ENCODE measurements around the gene EFCAB9. TPM values are rescaled to one million over a fixed set of nuclear protein-coding genes. Genes with fewer than 3 reads are reported as not detected.

Gene EFCAB9
- total and polyA plus RNA-seq, 8 donors: not detected

DNA sequence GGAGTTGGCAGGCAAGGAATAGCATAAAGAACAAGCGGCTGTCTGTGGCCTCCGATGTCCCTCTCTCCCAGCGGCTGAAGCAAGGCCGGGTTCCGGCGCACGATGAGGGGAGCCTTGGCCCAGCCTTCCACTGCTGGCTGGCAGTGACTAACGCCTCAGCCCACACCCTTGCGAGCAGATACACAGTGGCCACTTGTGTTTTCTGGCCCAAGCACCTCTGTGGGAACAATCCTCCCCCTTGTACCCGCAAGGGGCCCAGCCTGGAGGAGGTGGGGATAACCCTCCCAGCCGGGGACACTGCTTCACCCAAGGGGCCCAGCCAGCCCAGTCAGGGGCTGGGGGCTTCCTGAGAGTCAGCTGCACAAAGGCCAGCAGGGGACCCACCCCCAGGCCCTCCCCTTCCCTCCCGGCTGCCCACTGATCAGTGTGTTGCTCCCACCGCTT, 29.2 kb upstream of the EFCAB9 start:
- Histone ChIP-seq H3K4me3 (no peak overlapping the region), H3K27ac (no peak overlapping the region), H3K27me3 (no peaks in the 10 kb centered on the region), H3K36me3 (no peaks in the 10 kb centered on the region), H3K9me3 (no peaks in the 10 kb centered on the region), H3K4me1 (peaks cover 0 to 9% (median 0%) of the 10 kb centered on the region in 3 donors)
- 83 to 90% methylated on average over 13 of the region's 13 CpGs for WGBS, 2 donors
- no peak for DNase-seq
- no peak for FAIRE-seq
- TF ChIP-seq, protein P1, sequence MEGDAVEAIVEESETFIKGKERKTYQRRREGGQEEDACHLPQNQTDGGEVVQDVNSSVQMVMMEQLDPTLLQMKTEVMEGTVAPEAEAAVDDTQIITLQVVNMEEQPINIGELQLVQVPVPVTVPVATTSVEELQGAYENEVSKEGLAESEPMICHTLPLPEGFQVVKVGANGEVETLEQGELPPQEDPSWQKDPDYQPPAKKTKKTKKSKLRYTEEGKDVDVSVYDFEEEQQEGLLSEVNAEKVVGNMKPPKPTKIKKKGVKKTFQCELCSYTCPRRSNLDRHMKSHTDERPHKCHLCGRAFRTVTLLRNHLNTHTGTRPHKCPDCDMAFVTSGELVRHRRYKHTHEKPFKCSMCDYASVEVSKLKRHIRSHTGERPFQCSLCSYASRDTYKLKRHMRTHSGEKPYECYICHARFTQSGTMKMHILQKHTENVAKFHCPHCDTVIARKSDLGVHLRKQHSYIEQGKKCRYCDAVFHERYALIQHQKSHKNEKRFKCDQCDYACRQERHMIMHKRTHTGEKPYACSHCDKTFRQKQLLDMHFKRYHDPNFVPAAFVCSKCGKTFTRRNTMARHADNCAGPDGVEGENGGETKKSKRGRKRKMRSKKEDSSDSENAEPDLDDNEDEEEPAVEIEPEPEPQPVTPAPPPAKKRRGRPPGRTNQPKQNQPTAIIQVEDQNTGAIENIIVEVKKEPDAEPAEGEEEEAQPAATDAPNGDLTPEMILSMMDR (IDR thresholded peaks at IDR 0.05): no peak
- intact Hi-C loops (cut with DNase I): no loop called here
- peak in 2 of 4 donors; percentile 18 to 39 for ATAC-seq

DNA sequence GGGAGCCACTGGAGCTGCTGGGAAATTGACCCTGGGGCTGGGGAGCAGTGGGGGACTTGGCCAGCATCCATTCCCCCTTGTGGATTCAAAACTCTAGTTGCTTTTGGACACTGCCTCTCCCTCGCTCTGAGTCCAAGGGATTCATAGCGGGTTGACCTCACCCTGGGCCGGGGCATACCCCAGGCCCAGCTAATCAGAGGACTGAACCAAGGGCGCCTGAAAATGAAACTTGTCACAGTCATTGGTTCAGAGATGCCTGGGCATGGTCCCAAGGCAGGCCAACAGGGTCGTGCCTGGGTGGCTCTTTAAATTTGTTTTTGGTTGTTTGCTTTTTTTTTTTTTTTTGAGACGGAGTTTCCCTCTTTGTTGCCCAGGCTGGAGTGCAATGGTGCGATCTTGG, 28.5 kb upstream of the EFCAB9 start:
- intact Hi-C loops (cut with DNase I): no loop called here
- Histone ChIP-seq H3K36me3 (no peaks in the 10 kb centered on the region), H3K4me3 (no peak overlapping the region), H3K27ac (no peak overlapping the region), H3K27me3 (no peaks in the 10 kb centered on the region), H3K4me1 (peaks cover 0 to 9% (median 0%) of the 10 kb centered on the region in 3 donors), H3K9me3 (no peaks in the 10 kb centered on the region)
- no peak for ATAC-seq
- 87 to 91% methylated on average over 7 of the region's 7 CpGs for whole genome bisulfite sequencing, 2 donors
- TF ChIP-seq, protein P1 (IDR thresholded peaks at IDR 0.05): no peak
- DNase-seq: no peak
- no peak for FAIRE-seq

DNA sequence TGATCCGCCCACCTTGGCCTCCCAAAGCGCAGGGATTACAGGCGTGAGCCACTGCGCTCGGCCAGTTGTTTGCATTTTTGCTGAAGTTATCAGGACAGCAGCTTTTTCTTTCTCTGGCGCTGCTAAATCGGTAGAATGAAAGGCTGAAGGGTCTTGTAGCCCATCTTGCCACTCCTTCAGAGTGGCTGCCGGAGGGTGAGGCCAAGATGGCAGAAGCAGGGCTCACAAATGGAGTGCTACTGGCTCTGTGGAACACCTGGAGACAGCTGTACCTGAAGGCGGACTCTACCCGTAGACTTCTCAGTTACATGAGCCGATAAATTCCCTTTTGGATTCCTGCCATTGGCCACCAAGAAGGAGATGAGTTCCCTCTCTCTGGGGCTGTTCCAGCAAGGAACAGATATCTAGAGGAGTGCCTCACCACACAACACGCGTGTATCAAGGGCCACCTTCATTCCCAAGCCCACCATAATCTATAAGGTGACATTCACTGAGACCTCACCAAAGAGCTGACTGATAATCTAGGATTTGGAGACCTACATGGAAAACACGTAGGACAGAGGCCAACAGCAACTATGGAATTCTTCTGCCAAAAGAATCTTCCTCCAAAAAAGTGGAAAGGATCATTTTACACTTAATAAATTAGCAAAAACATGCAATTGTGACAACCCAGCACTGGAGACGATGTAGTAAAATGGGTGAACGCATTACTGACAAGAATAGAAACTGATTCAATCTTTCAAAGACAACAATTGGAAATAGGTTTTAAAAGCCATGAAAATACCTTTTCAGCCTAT, 27.7 kb upstream of the EFCAB9 start:
- intact Hi-C loops (cut with DNase I): no loop called here
- Histone ChIP-seq H3K36me3 (no peaks in the 10 kb centered on the region), H3K27ac (no peak overlapping the region), H3K4me1 (peaks cover 0 to 9% (median 0%) of the 10 kb centered on the region in 3 donors), H3K27me3 (no peaks in the 10 kb centered on the region), H3K4me3 (no peak overlapping the region), H3K9me3 (no peaks in the 10 kb centered on the region)
- WGBS, 2 donors: 90 to 96% methylated on average over 16 of the region's 16 CpGs
- DNase-seq (no peak), ATAC-seq (no peak), FAIRE-seq (no peak)
- TF ChIP-seq, protein P1 (IDR thresholded peaks at IDR 0.05): no peak

DNA sequence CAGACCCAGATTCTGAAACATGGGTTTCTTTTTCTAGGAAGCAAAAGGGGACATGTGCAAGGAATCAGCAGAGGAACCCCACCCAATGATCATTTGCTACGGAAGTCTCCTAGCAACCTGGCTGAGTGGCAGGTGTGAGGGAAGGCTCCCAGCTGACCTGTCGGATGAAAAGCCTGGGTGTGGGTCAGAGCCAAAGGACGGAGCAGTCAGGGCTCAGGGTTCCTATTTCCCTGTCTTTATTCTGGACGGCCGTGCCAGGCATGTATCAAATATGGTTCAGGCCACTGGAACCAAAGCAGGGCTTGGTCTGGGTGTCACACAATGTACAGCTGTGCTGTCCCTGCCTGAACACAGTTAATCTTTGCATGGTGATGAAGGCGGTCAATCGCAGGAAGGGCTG, 26.1 kb upstream of the EFCAB9 start:
- peaks cover 0 to 9% (median 0%) of the 10 kb centered on the region in 3 donors for H3K4me1 ChIP-seq
- no peaks in the 10 kb centered on the region for H3K36me3 ChIP-seq
- TF ChIP-seq, protein P1 (IDR thresholded peaks at IDR 0.05): no peak
- ATAC-seq: no peak
- no peak for DNase-seq
- H3K4me3 ChIP-seq: no peak overlapping the region
- H3K27me3 ChIP-seq: no peaks in the 10 kb centered on the region
- FAIRE-seq: no peak
- intact Hi-C loops (cut with DNase I): no loop called here
- H3K9me3 ChIP-seq: no peaks in the 10 kb centered on the region
- 85 to 87% methylated on average over 7 of the region's 7 CpGs for WGBS, 2 donors
- no peak overlapping the region for H3K27ac ChIP-seq

DNA sequence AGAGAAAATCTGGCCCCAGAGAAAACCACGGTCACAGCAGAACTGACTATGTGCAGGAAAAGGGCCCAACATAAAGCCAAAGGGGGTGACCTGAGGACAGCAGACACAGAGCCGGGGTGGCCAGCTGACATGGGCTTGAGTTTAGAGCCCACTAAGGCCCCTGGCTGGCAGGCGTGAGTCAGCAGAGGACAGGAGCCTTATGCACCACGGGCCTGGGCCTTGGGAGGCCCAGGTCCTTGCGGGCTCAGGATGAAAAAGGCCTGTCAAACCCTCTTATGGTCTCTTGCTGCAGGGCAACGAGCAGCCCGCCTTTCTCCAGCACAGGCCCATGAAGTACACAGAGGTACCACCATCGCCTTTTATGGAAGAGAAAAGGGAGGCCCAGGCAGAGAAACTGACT, 25.7 kb upstream of the EFCAB9 start:
- DNase-seq (no peak), FAIRE-seq (no peak), ATAC-seq (no peak)
- TF ChIP-seq, protein P1 (IDR thresholded peaks at IDR 0.05): no peak
- 89 to 94% methylated on average over 8 of the region's 8 CpGs for WGBS, 2 donors
- Histone ChIP-seq H3K9me3 (no peaks in the 10 kb centered on the region), H3K4me3 (no peak overlapping the region), H3K27me3 (no peaks in the 10 kb centered on the region), H3K4me1 (peaks cover 0 to 9% (median 0%) of the 10 kb centered on the region in 3 donors), H3K27ac (no peak overlapping the region), H3K36me3 (no peaks in the 10 kb centered on the region)
- intact Hi-C loops (cut with DNase I): no loop called here
